ENCODE data around the gene OLFM1. TPM values are rescaled to one million over a fixed set of nuclear protein-coding genes. Genes with fewer than 3 reads are reported as not detected.

OLFM1 gene
- total and polyA plus RNA-seq, 2 donors = 24.5 to 28.3 TPM

- Histone ChIP-seq H3K9me3 (ENCODE audit: control insufficient read depth in 2 of 2, insufficient read depth in 1 of 2, low read length in 1 of 2) (no peaks in the 10 kb centered on the region), H3K4me1 (ENCODE audit: control insufficient read depth in 2 of 2, insufficient read depth in 2 of 2, low read length in 2 of 2) (no peaks in the 10 kb centered on the region), H3K36me3 (ENCODE audit: control insufficient read depth in 2 of 2, insufficient read depth in 2 of 2, low read length in 1 of 2) (no peaks in the 10 kb centered on the region), H3K27me3 (ENCODE audit: control insufficient read depth in 2 of 2, insufficient read depth in 1 of 2, low read length in 1 of 2) (no peaks in the 10 kb centered on the region), H3K4me3 (ENCODE audit: low read length in 2 of 2) (no peak overlapping the region), H3K27ac (ENCODE audit: low read depth in 1 of 2, low read length in 1 of 2) (no peak overlapping the region)
- DNase-seq (ENCODE audit: low read depth in 6 of 9, low spot score in 9 of 9) = no peak
- WGBS = 87% methylated on average over 18 of the region's 18 CpGs
These were observed 41.3 kb upstream of the OLFM1 start for GRCh38 chr9:135045928-135046738.

GRCh38 chr9:135046739-135047350 lies 40.6 kb upstream of the OLFM1 start:
- WGBS = 78% methylated on average over 12 of the region's 12 CpGs
- Histone ChIP-seq H3K9me3 (ENCODE audit: control insufficient read depth in 2 of 2, insufficient read depth in 1 of 2, low read length in 1 of 2) (no peaks in the 10 kb centered on the region), H3K36me3 (ENCODE audit: control insufficient read depth in 2 of 2, insufficient read depth in 2 of 2, low read length in 1 of 2) (no peaks in the 10 kb centered on the region), H3K27ac (ENCODE audit: low read depth in 1 of 2, low read length in 1 of 2) (no peak overlapping the region), H3K27me3 (ENCODE audit: control insufficient read depth in 2 of 2, insufficient read depth in 1 of 2, low read length in 1 of 2) (no peaks in the 10 kb centered on the region), H3K4me3 (ENCODE audit: low read length in 2 of 2) (no peak overlapping the region), H3K4me1 (ENCODE audit: control insufficient read depth in 2 of 2, insufficient read depth in 2 of 2, low read length in 2 of 2) (no peaks in the 10 kb centered on the region)
- no peak for DNase-seq (ENCODE audit: low read depth in 6 of 9, low spot score in 9 of 9)

- 96% methylated on average over 5 of the region's 5 CpGs for WGBS
- no peak overlapping the region for H3K27ac ChIP-seq (ENCODE audit: low read depth in 1 of 2, low read length in 1 of 2)
- no peaks in the 10 kb centered on the region for H3K36me3 ChIP-seq (ENCODE audit: control insufficient read depth in 2 of 2, insufficient read depth in 2 of 2, low read length in 1 of 2)
- no peaks in the 10 kb centered on the region for H3K4me1 ChIP-seq (ENCODE audit: control insufficient read depth in 2 of 2, insufficient read depth in 2 of 2, low read length in 2 of 2)
- H3K4me3 ChIP-seq (ENCODE audit: low read length in 2 of 2) = no peak overlapping the region
- no peaks in the 10 kb centered on the region for H3K27me3 ChIP-seq (ENCODE audit: control insufficient read depth in 2 of 2, insufficient read depth in 1 of 2, low read length in 1 of 2)
- H3K9me3 ChIP-seq (ENCODE audit: control insufficient read depth in 2 of 2, insufficient read depth in 1 of 2, low read length in 1 of 2) = no peaks in the 10 kb centered on the region
- DNase-seq (ENCODE audit: low read depth in 6 of 9, low spot score in 9 of 9) = no peak
These were observed 39.9 kb upstream of the OLFM1 start for GRCh38 chr9:135047521-135047920.

- H3K36me3 ChIP-seq (ENCODE audit: control insufficient read depth in 2 of 2, insufficient read depth in 2 of 2, low read length in 1 of 2) = no peaks in the 10 kb centered on the region
- no peaks in the 10 kb centered on the region for H3K4me1 ChIP-seq (ENCODE audit: control insufficient read depth in 2 of 2, insufficient read depth in 2 of 2, low read length in 2 of 2)
- no peak overlapping the region for H3K27ac ChIP-seq (ENCODE audit: low read depth in 1 of 2, low read length in 1 of 2)
- H3K27me3 ChIP-seq (ENCODE audit: control insufficient read depth in 2 of 2, insufficient read depth in 1 of 2, low read length in 1 of 2) = no peaks in the 10 kb centered on the region
- H3K4me3 ChIP-seq (ENCODE audit: low read length in 2 of 2) = no peak overlapping the region
- no peaks in the 10 kb centered on the region for H3K9me3 ChIP-seq (ENCODE audit: control insufficient read depth in 2 of 2, insufficient read depth in 1 of 2, low read length in 1 of 2)
- no peak for DNase-seq (ENCODE audit: low read depth in 6 of 9, low spot score in 9 of 9)
- WGBS = 74% methylated on average over 11 of the region's 11 CpGs
These were observed 39.3 kb upstream of the OLFM1 start for GRCh38 chr9:135048046-135048757.

- Histone ChIP-seq H3K9me3 (ENCODE audit: control insufficient read depth in 2 of 2, insufficient read depth in 1 of 2, low read length in 1 of 2) (no peaks in the 10 kb centered on the region), H3K4me1 (ENCODE audit: control insufficient read depth in 2 of 2, insufficient read depth in 2 of 2, low read length in 2 of 2) (no peaks in the 10 kb centered on the region), H3K4me3 (ENCODE audit: low read length in 2 of 2) (no peak overlapping the region), H3K27ac (ENCODE audit: low read depth in 1 of 2, low read length in 1 of 2) (no peak overlapping the region), H3K27me3 (ENCODE audit: control insufficient read depth in 2 of 2, insufficient read depth in 1 of 2, low read length in 1 of 2) (no peaks in the 10 kb centered on the region), H3K36me3 (ENCODE audit: control insufficient read depth in 2 of 2, insufficient read depth in 2 of 2, low read length in 1 of 2) (no peaks in the 10 kb centered on the region)
- no peak for DNase-seq (ENCODE audit: low read depth in 6 of 9, low spot score in 9 of 9)
- 91% methylated on average over 17 of the region's 17 CpGs for WGBS
These were observed 38.6 kb upstream of the OLFM1 start for GRCh38 chr9:135048758-135049444.

GRCh38 chr9:135049460-135049859 lies 38.0 kb upstream of the OLFM1 start:
- Histone ChIP-seq H3K4me3 (ENCODE audit: low read length in 2 of 2) (no peak overlapping the region), H3K36me3 (ENCODE audit: control insufficient read depth in 2 of 2, insufficient read depth in 2 of 2, low read length in 1 of 2) (no peaks in the 10 kb centered on the region), H3K9me3 (ENCODE audit: control insufficient read depth in 2 of 2, insufficient read depth in 1 of 2, low read length in 1 of 2) (no peaks in the 10 kb centered on the region), H3K4me1 (ENCODE audit: control insufficient read depth in 2 of 2, insufficient read depth in 2 of 2, low read length in 2 of 2) (no peaks in the 10 kb centered on the region), H3K27ac (ENCODE audit: low read depth in 1 of 2, low read length in 1 of 2) (no peak overlapping the region), H3K27me3 (ENCODE audit: control insufficient read depth in 2 of 2, insufficient read depth in 1 of 2, low read length in 1 of 2) (no peaks in the 10 kb centered on the region)
- WGBS = 90% methylated on average over 7 of the region's 7 CpGs
- no peak for DNase-seq (ENCODE audit: low read depth in 6 of 9, low spot score in 9 of 9)

- H3K36me3 ChIP-seq (ENCODE audit: control insufficient read depth in 2 of 2, insufficient read depth in 2 of 2, low read length in 1 of 2) = no peaks in the 10 kb centered on the region
- H3K4me3 ChIP-seq (ENCODE audit: low read length in 2 of 2) = no peak overlapping the region
- no peaks in the 10 kb centered on the region for H3K27me3 ChIP-seq (ENCODE audit: control insufficient read depth in 2 of 2, insufficient read depth in 1 of 2, low read length in 1 of 2)
- no peaks in the 10 kb centered on the region for H3K4me1 ChIP-seq (ENCODE audit: control insufficient read depth in 2 of 2, insufficient read depth in 2 of 2, low read length in 2 of 2)
- H3K27ac ChIP-seq (ENCODE audit: low read depth in 1 of 2, low read length in 1 of 2) = no peak overlapping the region
- WGBS = 88% methylated on average over 31 of the region's 31 CpGs
- peak in 1 of 9 donors; percentile 11 for DNase-seq (ENCODE audit: low read depth in 6 of 9, low spot score in 9 of 9)
- no peaks in the 10 kb centered on the region for H3K9me3 ChIP-seq (ENCODE audit: control insufficient read depth in 2 of 2, insufficient read depth in 1 of 2, low read length in 1 of 2)
These were observed 37.1 kb upstream of the OLFM1 start for GRCh38 chr9:135050072-135050990.

GRCh38 chr9:135051316-135052038 lies 36.0 kb upstream of the OLFM1 start:
- WGBS = 94% methylated on average over 17 of the region's 17 CpGs
- Histone ChIP-seq H3K9me3 (ENCODE audit: control insufficient read depth in 2 of 2, insufficient read depth in 1 of 2, low read length in 1 of 2) (no peaks in the 10 kb centered on the region), H3K27me3 (ENCODE audit: control insufficient read depth in 2 of 2, insufficient read depth in 1 of 2, low read length in 1 of 2) (no peaks in the 10 kb centered on the region), H3K27ac (ENCODE audit: low read depth in 1 of 2, low read length in 1 of 2) (no peak overlapping the region), H3K36me3 (ENCODE audit: control insufficient read depth in 2 of 2, insufficient read depth in 2 of 2, low read length in 1 of 2) (no peaks in the 10 kb centered on the region), H3K4me3 (ENCODE audit: low read length in 2 of 2) (no peak overlapping the region), H3K4me1 (ENCODE audit: control insufficient read depth in 2 of 2, insufficient read depth in 2 of 2, low read length in 2 of 2) (no peaks in the 10 kb centered on the region)
- DNase-seq (ENCODE audit: low read depth in 6 of 9, low spot score in 9 of 9) = no peak

Measured in thymus (tissue), 11 donors.